ENCODE data around the gene KLK6.
A peak's percentile ranks its signal among the peaks of the same experiment; 100 is the strongest.

The KLK6 gene

DNA sequence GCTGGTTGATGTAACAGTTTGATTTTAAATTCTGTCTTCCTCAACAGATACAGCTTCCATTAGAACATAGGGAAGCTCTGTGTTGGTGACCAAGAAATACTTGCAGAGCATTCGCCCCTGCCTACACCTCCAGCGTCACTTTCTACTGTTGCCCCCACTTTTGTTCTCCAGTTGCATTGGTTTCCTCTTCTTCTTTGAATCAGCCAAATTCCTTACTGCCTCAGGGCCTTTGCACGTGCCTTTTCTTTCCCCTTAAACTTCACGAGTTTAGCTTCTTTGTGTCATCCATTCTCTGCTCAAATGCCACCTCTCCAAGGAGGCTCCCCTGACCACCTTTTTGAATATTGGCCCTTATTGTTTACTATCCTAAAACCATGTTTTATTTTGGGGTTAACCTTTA, 22.3 kb downstream of the KLK6 start:
- no peak for DNase-seq

- DNase-seq, result no peak
Measured at GRCh38 chr19:50944795-50945194, 24.6 kb downstream of the KLK6 start.

DNA sequence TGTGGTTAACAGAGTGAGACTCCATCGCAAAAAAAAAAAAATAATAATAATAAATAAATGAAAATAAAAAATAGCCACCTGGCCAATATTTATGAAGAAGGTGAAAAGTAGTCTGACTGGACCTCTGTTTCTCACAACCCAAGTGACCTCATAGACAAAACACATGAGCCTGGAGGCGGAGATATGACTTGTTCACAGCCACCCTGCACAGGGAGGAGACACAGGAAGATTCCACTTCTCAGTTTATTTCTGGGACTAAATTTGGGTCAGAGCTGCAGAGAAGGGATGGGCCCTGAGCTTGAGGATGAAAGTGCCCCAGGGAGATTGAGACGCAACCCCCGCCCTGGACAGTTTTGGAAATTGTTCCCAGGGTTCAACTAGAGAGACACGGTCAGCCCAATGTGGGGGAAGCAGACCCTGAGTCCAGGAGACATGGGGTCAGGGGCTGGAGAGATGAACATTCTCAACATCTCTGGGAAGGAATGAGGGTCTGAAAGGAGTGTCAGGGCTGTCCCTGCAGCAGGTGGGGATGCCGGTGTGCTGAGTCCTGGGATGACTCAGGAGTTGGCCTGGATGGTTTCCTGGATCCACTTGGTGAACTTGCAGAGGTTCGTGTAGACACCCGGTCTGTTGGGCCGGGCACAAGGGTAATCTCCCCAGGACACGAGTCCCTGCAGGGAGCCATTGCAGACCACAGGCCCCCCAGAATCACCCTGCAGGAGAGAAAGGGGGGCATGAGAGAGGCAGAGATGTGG, 26.1 kb downstream of the KLK6 start:
- DNase-seq, result no peak

DNA sequence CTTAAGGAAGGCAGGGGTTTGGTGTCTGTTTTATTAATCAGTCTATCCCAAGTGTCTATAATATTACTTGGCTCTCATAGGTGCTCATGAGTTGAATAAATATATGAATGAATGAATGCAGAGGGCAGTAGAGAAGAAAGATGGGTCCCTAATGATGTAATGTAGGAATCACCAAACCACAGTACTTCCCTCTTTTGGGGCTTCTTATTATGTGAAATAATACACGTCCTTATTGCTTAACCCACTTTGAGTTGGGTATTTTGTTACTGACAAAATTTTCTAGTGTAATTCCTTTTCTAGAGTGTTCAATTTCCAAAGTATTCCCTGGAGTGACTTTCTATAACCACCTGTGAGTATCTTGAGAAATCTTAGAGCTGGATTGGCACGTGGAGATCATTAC, 29.8 kb downstream of the KLK6 start:
- no peak for DNase-seq

DNA sequence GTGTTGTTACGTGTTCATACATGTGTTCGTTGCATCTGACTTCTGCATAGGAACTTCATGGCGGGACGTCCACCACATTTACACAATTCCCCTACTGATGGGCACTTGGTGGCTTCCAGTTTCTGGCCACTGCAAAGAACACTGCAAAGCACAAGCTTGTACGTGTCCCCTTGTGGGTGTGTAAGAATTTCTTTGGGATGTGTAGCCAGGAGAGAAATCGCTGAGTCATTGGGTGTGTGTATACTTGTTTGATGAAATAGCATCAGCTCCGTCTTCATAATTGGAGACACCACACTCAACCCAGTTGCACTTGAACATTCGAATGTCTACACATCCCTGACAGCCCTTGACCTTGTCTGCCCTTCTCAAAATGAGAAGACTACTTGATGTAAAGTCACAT, 35.8 kb downstream of the KLK6 start:
- no peak for DNase-seq

GRCh38 chr19:50932690-50933083, 36.7 kb downstream of the KLK6 start:
- DNase-seq, result no peak

DNA sequence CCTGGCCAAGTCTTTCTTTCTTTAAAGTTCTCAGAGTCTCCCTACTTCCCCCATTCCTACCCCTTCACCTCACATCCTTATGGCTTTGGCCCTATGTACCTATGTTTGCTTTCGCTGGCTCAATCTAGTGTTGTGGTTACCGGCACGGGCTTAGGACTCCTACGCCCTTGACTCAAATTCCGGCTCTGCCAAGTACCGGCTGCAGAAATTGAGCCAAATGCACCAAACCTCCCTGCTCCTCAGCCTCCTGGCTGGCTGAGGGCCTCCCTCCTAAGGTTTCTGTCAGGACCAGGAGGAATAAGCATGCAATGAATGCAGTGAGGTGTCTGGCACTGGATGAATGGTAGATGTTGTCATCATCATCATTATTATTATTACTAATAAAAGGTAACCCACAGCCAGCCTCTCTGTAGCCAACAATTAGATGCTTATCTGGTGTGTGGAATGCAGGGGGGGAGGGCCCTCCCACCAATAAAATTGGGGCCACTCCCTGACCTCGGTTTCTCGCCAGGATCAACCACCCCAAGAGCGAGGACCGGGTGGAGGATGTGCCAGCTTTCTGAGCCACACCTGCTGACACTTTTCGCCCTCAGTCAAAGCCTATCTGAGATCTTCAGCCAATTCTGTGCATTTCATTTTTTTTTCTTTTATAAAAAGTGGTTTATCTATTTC, 37.2 kb downstream of the KLK6 start:
- DNase-seq, result no peak

- no peak for DNase-seq
Measured at GRCh38 chr19:50931023-50931422, 38.4 kb downstream of the KLK6 start.

DNA sequence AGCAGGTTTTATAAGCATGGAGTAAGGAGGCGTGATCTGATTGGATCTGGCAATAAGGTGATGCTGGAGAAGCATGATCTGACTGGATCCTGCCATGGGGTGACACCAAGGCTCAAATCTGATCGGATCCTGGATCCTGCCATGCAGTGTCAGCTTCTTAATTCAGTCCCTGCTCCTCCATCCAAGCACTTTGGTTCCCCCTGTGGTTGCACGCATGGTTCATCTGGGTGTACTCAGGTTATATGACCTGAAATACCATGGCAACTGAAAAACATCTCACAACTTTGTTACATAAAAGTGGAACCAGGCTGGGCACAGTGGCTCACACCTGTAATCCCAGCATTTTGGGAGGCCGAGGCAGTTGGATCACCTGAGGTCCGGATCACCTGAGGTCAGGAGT, 40.6 kb downstream of the KLK6 start:
- DNase-seq, result no peak

- DNase-seq, result no peak
Measured at GRCh38 chr19:50926144-50926543, 43.2 kb downstream of the KLK6 start.

DNA sequence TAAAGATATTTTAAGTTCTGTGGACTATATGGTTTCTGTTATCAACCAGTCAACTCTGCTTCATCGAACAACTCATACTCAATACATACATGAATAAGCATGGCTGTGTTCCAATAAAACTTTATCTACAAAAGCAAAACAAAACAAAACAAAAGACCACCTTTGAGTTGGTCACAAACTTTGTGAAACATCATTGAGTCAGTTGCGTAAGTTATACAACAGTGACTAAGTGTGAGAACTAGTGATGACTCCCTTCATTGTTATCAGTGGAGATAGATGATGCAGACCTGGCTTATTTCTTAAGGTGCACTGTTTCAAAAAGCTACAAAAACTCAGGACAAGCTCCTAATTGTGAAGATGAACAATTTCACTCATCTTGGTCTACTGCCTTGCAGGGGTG, 43.7 kb downstream of the KLK6 start:
- no peak for DNase-seq

GRCh38 chr19:50924586-50924985, 44.8 kb downstream of the KLK6 start:
- no peak for DNase-seq

- DNase-seq, result peak; percentile 58
Measured at GRCh38 chr19:50922317-50922853, 47.0 kb downstream of the KLK6 start.

DNA sequence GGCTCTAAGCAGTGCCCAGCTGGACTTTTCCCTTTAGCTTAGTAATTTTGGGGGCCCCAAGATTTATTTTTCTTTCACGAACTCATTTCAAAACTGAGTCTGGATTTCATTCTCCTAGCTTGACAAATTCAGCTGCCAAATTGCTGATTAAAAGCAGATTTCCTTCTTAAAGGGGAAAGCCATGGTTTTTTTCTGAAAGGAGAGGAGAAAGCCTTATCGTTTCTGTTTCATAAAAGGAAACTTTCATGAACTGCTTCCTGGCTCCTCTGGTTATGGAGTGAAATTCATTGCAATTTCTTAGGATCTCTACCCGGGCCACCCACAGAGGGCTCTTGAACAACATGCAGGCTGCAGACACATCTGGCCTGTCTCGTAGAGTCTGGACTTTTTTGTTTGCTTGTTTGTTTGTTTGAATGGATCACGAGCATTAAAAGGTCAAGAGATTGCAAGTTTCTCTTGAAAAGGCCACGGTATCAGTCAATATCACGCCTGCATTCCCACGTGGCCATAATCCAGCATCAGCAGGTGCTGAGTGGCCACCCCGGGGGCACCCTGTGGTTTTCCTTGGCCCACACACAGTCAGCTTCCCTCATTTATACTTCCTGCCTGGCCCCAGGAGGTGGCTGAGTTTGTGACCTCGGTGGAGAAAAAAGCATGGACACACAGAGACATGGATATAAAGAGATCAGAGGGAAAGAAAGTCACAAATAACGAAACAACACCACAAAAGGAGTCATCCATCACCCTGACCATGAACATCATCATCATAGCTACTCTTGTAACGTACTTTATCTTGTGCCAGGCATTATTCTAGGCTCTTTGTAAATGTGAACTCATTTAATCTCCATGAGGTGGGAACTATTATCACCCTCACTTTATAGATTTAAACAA, 47.7 kb downstream of the KLK6 start:
- no peak for DNase-seq

- no peak for DNase-seq
Measured at GRCh38 chr19:50916069-50916468, 53.3 kb downstream of the KLK6 start.

GRCh38 chr19:50912727-50913716, 56.4 kb downstream of the KLK6 start:
- DNase-seq, result no peak

DNA sequence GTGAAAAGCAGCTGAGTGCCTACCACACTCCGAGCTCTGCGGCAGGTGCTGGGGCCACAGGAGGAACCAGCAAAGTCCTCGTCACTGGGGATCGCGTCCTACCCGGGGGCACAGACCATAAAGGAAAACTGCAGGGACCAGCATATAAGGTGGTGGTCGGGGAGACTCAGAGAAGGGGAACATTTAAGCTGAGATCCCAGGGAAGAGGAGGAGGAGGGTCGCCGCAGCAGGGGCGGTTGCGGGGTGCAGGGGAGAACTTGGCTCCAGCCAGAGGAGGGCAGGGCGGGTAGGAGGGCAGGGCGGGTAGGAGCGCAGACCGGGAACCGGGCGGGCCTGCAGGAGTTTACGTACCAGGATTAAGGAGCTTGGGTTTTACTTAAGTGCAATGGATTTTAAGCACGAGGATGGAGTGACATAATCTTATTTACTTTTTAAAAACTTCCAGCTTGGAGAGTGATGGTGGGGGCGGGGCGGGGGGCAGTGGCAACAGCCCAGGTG, 57.2 kb downstream of the KLK6 start:
- no peak for DNase-seq

- DNase-seq, result no peak
Measured at GRCh38 chr19:50911206-50912101, 57.9 kb downstream of the KLK6 start, which contains the start of gene KLK4. Gene KLK4, minus strand, starts transcription at chr19:50911395. Its CDS starts 657 bp downstream, at chr19:50910738.

GRCh38 chr19:50910722-50911121, 58.7 kb downstream of the KLK6 start:
- no peak for DNase-seq

DNA sequence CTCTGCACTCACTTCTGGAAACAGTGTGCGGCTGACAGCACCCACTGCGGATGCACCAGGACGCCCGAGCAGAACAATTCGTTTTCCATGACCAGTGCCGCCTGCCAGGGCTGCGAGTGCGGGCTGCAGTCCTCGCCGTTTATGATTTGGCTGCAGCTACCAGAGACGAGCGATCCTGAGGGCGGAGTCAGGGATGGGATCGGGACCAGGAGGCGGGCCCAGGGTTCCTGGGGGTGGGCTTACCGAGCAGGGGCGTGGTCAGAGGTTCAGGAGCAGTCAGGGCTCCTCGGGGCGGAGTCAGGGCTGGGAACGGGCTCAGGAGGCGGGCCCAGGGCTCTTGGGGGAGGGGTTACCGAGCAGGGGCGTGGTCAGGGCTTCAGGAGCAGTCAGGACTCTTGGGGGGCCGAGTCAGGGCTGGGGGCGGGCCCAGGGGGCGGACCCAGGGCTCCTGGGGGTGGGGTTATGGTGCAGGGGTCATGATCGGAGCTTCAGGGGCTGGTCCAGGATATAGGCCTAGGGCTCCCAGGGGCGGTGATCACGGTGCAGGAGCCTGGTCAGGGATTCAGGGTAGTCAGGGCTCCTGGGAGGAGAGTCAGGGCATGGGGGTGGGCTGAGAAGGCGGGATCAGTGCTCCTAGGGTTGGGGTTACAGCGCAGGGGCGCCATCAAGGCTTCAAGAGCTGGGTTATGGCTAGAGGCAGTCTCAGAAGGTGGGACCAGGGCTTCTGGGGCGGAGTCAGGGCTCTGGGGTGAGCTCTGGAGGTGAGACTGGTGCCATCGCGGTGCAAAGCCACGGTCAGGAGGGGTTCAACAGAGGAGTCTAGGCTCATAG, 59.9 kb downstream of the KLK6 start:
- DNase-seq, result no peak
